ENCODE results near the gene DRC7.
"Not testable (repeated sequence)": the region's sequence is repeated elsewhere in the genome, so short reads cannot be mapped to it uniquely, and the experiment has no call there.

The DRC7 gene

GRCh38 chr16:57742543-57742942 lies 47.9 kb downstream of the DRC7 start:
- ChIA-PET CTCF (interaction anchor here (0.7 kb wide), 1 partner anchor 121 kb away, joined by 4 read pairs; no protein-coding TSS in a partner anchor), POLR2A (no interaction called here)

GRCh38 chr16:57743458-57743857 lies 48.9 kb downstream of the DRC7 start:
- CTCF ChIA-PET = no interaction called here
- POLR2A ChIA-PET = no interaction called here
- TF ChIP-seq ELF4 (IDR thresholded peaks at IDR 0.05) (no peak), CTBP1 (IDR thresholded peaks at IDR 0.05; ENCODE audit: borderline replicate concordance) (no peak), FOXM1 (IDR thresholded peaks at IDR 0.05; ENCODE audit: borderline replicate concordance) (no peak), NFRKB (IDR thresholded peaks at IDR 0.05) (no peak), ARNT (IDR thresholded peaks at IDR 0.05) (no peak), FOXA1 (IDR thresholded peaks at IDR 0.05) (no peak), L3MBTL2 (conservative IDR thresholded peaks at IDR 0.05) (no peak), TARDBP (IDR thresholded peaks at IDR 0.05) (no peak), SP1 (IDR thresholded peaks at IDR 0.05) (no peak), HDGF (IDR thresholded peaks at IDR 0.05; ENCODE audit: borderline replicate concordance) (no peak), LEF1 (IDR thresholded peaks at IDR 0.05; ENCODE audit: borderline replicate concordance) (no peak), BHLHE40 (IDR thresholded peaks at IDR 0.05; ENCODE audit: borderline replicate concordance) (no peak), ZNF384 (IDR thresholded peaks at IDR 0.05) (no peak), SUZ12 (IDR thresholded peaks at IDR 0.05) (no peak), PKNOX1 (IDR thresholded peaks at IDR 0.05) (no peak), FOXK2 (IDR thresholded peaks at IDR 0.05) (no peak)
- no peak for DNase-seq (ENCODE audit: extremely low spot score)

More at GRCh38 chr16:57742543-57742942, 47.9 kb downstream of the DRC7 start:
- DNase-seq (ENCODE audit: extremely low spot score) = no peak
- TF ChIP-seq SUZ12 (IDR thresholded peaks at IDR 0.05) = no peak

- TF ChIP-seq LEF1 (IDR thresholded peaks at IDR 0.05; ENCODE audit: borderline replicate concordance) (no peak), TARDBP (IDR thresholded peaks at IDR 0.05) (no peak), FOXK2 (IDR thresholded peaks at IDR 0.05) (no peak), PKNOX1 (IDR thresholded peaks at IDR 0.05) (no peak), L3MBTL2 (conservative IDR thresholded peaks at IDR 0.05) (no peak), ARNT (IDR thresholded peaks at IDR 0.05) (no peak), BHLHE40 (IDR thresholded peaks at IDR 0.05; ENCODE audit: borderline replicate concordance) (no peak), HDGF (IDR thresholded peaks at IDR 0.05; ENCODE audit: borderline replicate concordance) (no peak), SUZ12 (IDR thresholded peaks at IDR 0.05) (no peak), FOXA1 (IDR thresholded peaks at IDR 0.05) (no peak), ZNF384 (IDR thresholded peaks at IDR 0.05) (no peak), ELF4 (IDR thresholded peaks at IDR 0.05) (no peak), SP1 (IDR thresholded peaks at IDR 0.05) (no peak), CTBP1 (IDR thresholded peaks at IDR 0.05; ENCODE audit: borderline replicate concordance) (no peak), NFRKB (IDR thresholded peaks at IDR 0.05) (no peak), FOXM1 (IDR thresholded peaks at IDR 0.05; ENCODE audit: borderline replicate concordance) (no peak)
- CTCF ChIA-PET = no interaction called here
- POLR2A ChIA-PET = interaction anchor here (1.0 to 2.4 kb wide), 2 partner anchors 8 to 13 kb away, joined by 3 to 10 read pairs; partner anchors contain the start of gene KATNB1
- no peak for DNase-seq (ENCODE audit: extremely low spot score)
These were observed 49.5 kb downstream of the DRC7 start for GRCh38 chr16:57743886-57744641.

GRCh38 chr16:57744642-57744903 lies 50.0 kb downstream of the DRC7 start:
- TF ChIP-seq SP1 (IDR thresholded peaks at IDR 0.05) (no peak), FOXM1 (IDR thresholded peaks at IDR 0.05; ENCODE audit: borderline replicate concordance) (no peak), FOXA1 (IDR thresholded peaks at IDR 0.05) (no peak), LEF1 (IDR thresholded peaks at IDR 0.05; ENCODE audit: borderline replicate concordance) (no peak), TARDBP (IDR thresholded peaks at IDR 0.05) (no peak), CTBP1 (IDR thresholded peaks at IDR 0.05; ENCODE audit: borderline replicate concordance) (no peak), SUZ12 (IDR thresholded peaks at IDR 0.05) (no peak)
- no peak for DNase-seq (ENCODE audit: extremely low spot score)
- ChIA-PET CTCF (no interaction called here), POLR2A (interaction anchor here (1.0 to 2.4 kb wide), 2 partner anchors 9 to 13 kb away, joined by 3 to 10 read pairs; partner anchors contain the start of gene KATNB1)

- no peak for DNase-seq (ENCODE audit: extremely low spot score)
- CTCF ChIA-PET = interaction anchor here (0.7 kb wide), 1 partner anchor 878 kb away, joined by 3 read pairs; no protein-coding TSS in a partner anchor
- TF ChIP-seq SP1 (IDR thresholded peaks at IDR 0.05) (no peak), ARNT (IDR thresholded peaks at IDR 0.05) (no peak), LEF1 (IDR thresholded peaks at IDR 0.05; ENCODE audit: borderline replicate concordance) (no peak), PKNOX1 (IDR thresholded peaks at IDR 0.05) (no peak)
- POLR2A ChIA-PET = interaction anchor here (2.4 kb wide), 1 partner anchor 10 kb away, joined by 10 read pairs; the partner anchor contains the start of gene KATNB1
These were observed 51.2 kb downstream of the DRC7 start for GRCh38 chr16:57745768-57746167.

- CTCF ChIA-PET = interaction anchor here (0.7 kb wide), 1 partner anchor 879 kb away, joined by 3 read pairs; no protein-coding TSS in a partner anchor
- DNase-seq (ENCODE audit: extremely low spot score) = not testable (repeated sequence)
- POLR2A ChIA-PET = interaction anchor here (2.4 kb wide), 1 partner anchor 11 kb away, joined by 10 read pairs; the partner anchor contains the start of gene KATNB1
These were observed 51.7 kb downstream of the DRC7 start for GRCh38 chr16:57746316-57746715.

GRCh38 chr16:57747091-57747490 lies 52.5 kb downstream of the DRC7 start:
- ChIA-PET CTCF (no interaction called here), POLR2A (no interaction called here)
- no peak for DNase-seq (ENCODE audit: extremely low spot score)
- TF ChIP-seq PKNOX1 (IDR thresholded peaks at IDR 0.05) = no peak
- no peak for TF ChIP-seq HDGF (IDR thresholded peaks at IDR 0.05; ENCODE audit: borderline replicate concordance)
- TF ChIP-seq FOXM1 (IDR thresholded peaks at IDR 0.05; ENCODE audit: borderline replicate concordance) = no peak
- no peak for TF ChIP-seq SUZ12 (IDR thresholded peaks at IDR 0.05)
- no peak for TF ChIP-seq TARDBP (IDR thresholded peaks at IDR 0.05)
- no peak for TF ChIP-seq BHLHE40 (IDR thresholded peaks at IDR 0.05; ENCODE audit: borderline replicate concordance)
- no peak for TF ChIP-seq CTBP1 (IDR thresholded peaks at IDR 0.05; ENCODE audit: borderline replicate concordance)
- TF ChIP-seq LEF1 (IDR thresholded peaks at IDR 0.05; ENCODE audit: borderline replicate concordance) = no peak
- no peak for TF ChIP-seq FOXA1 (IDR thresholded peaks at IDR 0.05)
- no peak for TF ChIP-seq ARNT (IDR thresholded peaks at IDR 0.05)
- no peak for TF ChIP-seq ZNF384 (IDR thresholded peaks at IDR 0.05)
- TF ChIP-seq L3MBTL2 (conservative IDR thresholded peaks at IDR 0.05) = no peak
- no peak for TF ChIP-seq NFRKB (IDR thresholded peaks at IDR 0.05)
- TF ChIP-seq SP1 (IDR thresholded peaks at IDR 0.05) = no peak
- TF ChIP-seq FOXK2 (IDR thresholded peaks at IDR 0.05) = no peak
- no peak for TF ChIP-seq ELF4 (IDR thresholded peaks at IDR 0.05)
